B cell (primary cell): ENCODE results near the gene PRKAR1A.

Experiments
- EZH2 ChIP-seq: IDR thresholded peaks from 2 replicates; pipeline ENCODE4 v1.6.1; 2012; ENCODE audit warnings: borderline replicate concordance, low read depth, mild to moderate bottlenecking, moderate library complexity, low read length; ENCODE audit not compliant: insufficient read depth, poor library complexity, severe bottlenecking
- TF ChIP-seq, protein P1 (sequence below): fragments of 200-600 bp; IDR thresholded peaks from one replicate; pipeline ENCODE4 v1.8.0; 2022; ENCODE audit warnings: antibody characterized with exemption, mild to moderate bottlenecking

DNA sequence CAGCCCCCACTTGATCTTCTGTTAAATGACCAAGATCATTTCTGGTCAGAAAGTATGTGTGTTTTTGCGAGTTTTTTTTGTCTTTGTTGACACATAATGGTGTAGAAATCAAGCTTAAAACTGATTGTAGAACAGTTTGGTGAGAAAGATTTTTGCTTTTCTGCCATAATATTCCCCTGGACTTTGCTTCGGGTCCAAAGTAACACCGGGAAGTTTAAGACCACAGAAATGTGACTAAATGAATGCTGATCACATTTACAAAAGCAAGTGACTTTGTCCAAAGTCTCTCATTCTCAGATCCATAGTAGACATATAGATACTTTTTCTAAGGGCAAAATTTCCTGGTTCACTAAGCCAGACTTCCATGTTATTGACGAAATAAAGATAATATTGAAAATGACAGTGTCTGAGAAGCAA, 86.3 kb downstream of the PRKAR1A start:
- TF ChIP-seq, protein P1, sequence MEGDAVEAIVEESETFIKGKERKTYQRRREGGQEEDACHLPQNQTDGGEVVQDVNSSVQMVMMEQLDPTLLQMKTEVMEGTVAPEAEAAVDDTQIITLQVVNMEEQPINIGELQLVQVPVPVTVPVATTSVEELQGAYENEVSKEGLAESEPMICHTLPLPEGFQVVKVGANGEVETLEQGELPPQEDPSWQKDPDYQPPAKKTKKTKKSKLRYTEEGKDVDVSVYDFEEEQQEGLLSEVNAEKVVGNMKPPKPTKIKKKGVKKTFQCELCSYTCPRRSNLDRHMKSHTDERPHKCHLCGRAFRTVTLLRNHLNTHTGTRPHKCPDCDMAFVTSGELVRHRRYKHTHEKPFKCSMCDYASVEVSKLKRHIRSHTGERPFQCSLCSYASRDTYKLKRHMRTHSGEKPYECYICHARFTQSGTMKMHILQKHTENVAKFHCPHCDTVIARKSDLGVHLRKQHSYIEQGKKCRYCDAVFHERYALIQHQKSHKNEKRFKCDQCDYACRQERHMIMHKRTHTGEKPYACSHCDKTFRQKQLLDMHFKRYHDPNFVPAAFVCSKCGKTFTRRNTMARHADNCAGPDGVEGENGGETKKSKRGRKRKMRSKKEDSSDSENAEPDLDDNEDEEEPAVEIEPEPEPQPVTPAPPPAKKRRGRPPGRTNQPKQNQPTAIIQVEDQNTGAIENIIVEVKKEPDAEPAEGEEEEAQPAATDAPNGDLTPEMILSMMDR, result no peak
- TF ChIP-seq EZH2, result no peak
